ENCODE data around the gene ELOVL5.

GRCh38 chr6:53348371-53349208 is at the start of gene ELOVL5:
- TF ChIP-seq CTCF (IDR thresholded peaks at IDR 0.05): no peak
- peak; percentile 91 for TF ChIP-seq POLR2A (IDR thresholded peaks at IDR 0.05)

All from testis (tissue), 2 donors.